ENCODE data around the gene CARD11.

DNA sequence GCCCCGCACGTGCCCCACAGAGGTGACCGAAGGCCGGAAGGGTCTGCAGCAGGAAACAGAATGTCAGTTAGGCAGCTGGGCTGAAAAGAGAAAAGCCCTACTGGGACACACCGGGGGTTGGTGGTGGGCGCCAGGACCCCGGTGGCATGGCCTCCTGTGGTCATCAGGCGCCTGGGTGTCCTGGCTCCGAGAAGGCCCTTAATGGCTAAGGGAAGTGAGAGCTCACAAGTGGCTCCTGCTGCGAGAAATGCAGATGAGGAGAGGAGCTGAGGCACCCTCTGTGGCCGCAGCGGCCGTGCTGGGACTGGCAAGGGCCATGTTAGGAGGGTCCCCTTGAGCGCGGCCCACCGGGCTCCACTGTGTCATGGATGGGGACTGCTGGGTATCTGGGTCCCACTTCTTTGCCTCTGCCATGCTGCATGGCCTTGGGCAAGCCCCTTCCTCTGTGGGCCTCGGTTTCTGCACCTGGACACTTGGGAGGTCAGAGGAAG, 120.3 kb downstream of the CARD11 start:
- TF ChIP-seq, protein P1, sequence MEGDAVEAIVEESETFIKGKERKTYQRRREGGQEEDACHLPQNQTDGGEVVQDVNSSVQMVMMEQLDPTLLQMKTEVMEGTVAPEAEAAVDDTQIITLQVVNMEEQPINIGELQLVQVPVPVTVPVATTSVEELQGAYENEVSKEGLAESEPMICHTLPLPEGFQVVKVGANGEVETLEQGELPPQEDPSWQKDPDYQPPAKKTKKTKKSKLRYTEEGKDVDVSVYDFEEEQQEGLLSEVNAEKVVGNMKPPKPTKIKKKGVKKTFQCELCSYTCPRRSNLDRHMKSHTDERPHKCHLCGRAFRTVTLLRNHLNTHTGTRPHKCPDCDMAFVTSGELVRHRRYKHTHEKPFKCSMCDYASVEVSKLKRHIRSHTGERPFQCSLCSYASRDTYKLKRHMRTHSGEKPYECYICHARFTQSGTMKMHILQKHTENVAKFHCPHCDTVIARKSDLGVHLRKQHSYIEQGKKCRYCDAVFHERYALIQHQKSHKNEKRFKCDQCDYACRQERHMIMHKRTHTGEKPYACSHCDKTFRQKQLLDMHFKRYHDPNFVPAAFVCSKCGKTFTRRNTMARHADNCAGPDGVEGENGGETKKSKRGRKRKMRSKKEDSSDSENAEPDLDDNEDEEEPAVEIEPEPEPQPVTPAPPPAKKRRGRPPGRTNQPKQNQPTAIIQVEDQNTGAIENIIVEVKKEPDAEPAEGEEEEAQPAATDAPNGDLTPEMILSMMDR (IDR thresholded peaks at IDR 0.05), result no peak
- no peak for TF ChIP-seq POLR2A (IDR thresholded peaks at IDR 0.05)

All from heart left ventricle (tissue), 13 donors.